Neuronal stem cell (in vitro differentiated cells): ENCODE results near the gene NOC4L.
A peak's percentile ranks its signal among the peaks of the same experiment; 100 is the strongest.

Experiments used
- DNase-seq: peaks from one replicate; pipeline ENCODE4 v3.0.0-alpha.2; 2013; ENCODE audit warnings: low spot score
- H2AFZ ChIP-seq: one replicate; pipeline ENCODE4 v1.6.1; 2013; ENCODE audit warnings: mild to moderate bottlenecking, low read length, inconsistent platforms
- H2AK5ac ChIP-seq: 2 replicates; pipeline ENCODE4 v1.6.1; 2013; ENCODE audit warnings: low read depth, mild to moderate bottlenecking, inconsistent platforms, low read length, moderate library complexity, mixed read lengths
- H2BK120ac ChIP-seq: 2 replicates; pipeline ENCODE4 v1.6.1; 2013; ENCODE audit warnings: low read depth, mild to moderate bottlenecking, inconsistent platforms, low read length, moderate library complexity, mixed read lengths
- H2BK12ac ChIP-seq: one replicate; pipeline ENCODE4 v1.6.1; 2013; ENCODE audit warnings: low read length, inconsistent platforms
- H2BK15ac ChIP-seq: 2 replicates; pipeline ENCODE4 v1.6.1; 2013; ENCODE audit warnings: mild to moderate bottlenecking, low read length, inconsistent platforms, mixed read lengths
- H2BK5ac ChIP-seq: one replicate; pipeline ENCODE4 v1.6.1; 2013; ENCODE audit warnings: inconsistent platforms, mild to moderate bottlenecking, low read length, moderate library complexity
- H3K14ac ChIP-seq: one replicate; pipeline ENCODE4 v1.6.1; 2013; ENCODE audit warnings: low read length, inconsistent platforms
- H3K18ac ChIP-seq: 2 replicates; pipeline ENCODE4 v1.6.1; 2013; ENCODE audit warnings: low read length, inconsistent platforms
- H3K23ac ChIP-seq: 2 replicates; pipeline ENCODE4 v1.6.1; 2013; ENCODE audit warnings: low read depth, mild to moderate bottlenecking, mixed read lengths, low read length, inconsistent platforms; ENCODE audit not compliant: poor library complexity
- H3K27ac ChIP-seq: replicated peaks from 3 replicates; pipeline ENCODE4 v1.5.1; 2013; ENCODE audit warnings: low read length, inconsistent platforms
- H3K27me3 ChIP-seq, 3 experiments: 2 replicates each; pipeline ENCODE4 v1.6.1; 2013; ENCODE audit warnings: low read length in 3 of 3, mild to moderate bottlenecking in 2 of 3, inconsistent platforms in 1 of 3, low read depth in 1 of 3, mixed read lengths in 1 of 3, moderate library complexity in 1 of 3; ENCODE audit not compliant: control insufficient read depth in 3 of 3, insufficient read depth in 3 of 3
- H3K36me3 ChIP-seq, 2 donors: replicated peaks in 1 of 2; 2 replicates each; pipeline ENCODE4 v1.6.1; 2013; ENCODE audit warnings: low read length in 2 of 2; ENCODE audit not compliant: control insufficient read depth in 2 of 2, insufficient read depth in 2 of 2
- H3K4ac ChIP-seq: 2 replicates; pipeline ENCODE4 v1.6.1; 2013; ENCODE audit warnings: inconsistent platforms, mild to moderate bottlenecking, low read length, moderate library complexity
- H3K4me1 ChIP-seq, 2 donors: 1 replicate in 1 of 2; 2 replicates in 1 of 2; pipeline ENCODE4 v1.6.1; 2013; ENCODE audit warnings: low read length in 2 of 2, low read depth in 1 of 2; ENCODE audit not compliant: control insufficient read depth in 2 of 2, insufficient read depth in 1 of 2
- H3K4me2 ChIP-seq: one replicate; pipeline ENCODE4 v1.6.1; 2013; ENCODE audit warnings: mild to moderate bottlenecking, low read length, inconsistent platforms; ENCODE audit not compliant: insufficient read depth, poor library complexity, severe bottlenecking
- H3K4me3 ChIP-seq, 2 donors: 2 replicates each; pipeline ENCODE4 v1.5.1; 2013; ENCODE audit warnings: low read length in 2 of 2, mild to moderate bottlenecking in 2 of 2, inconsistent platforms in 1 of 2, moderate library complexity in 1 of 2
- H3K79me1 ChIP-seq: one replicate; pipeline ENCODE4 v1.6.1; 2013; ENCODE audit warnings: low read depth, mild to moderate bottlenecking, inconsistent platforms, low read length, moderate library complexity
- H3K9ac ChIP-seq: one replicate; pipeline ENCODE4 v1.6.1; 2013; ENCODE audit warnings: mild to moderate bottlenecking, low read depth, low read length, inconsistent platforms; ENCODE audit not compliant: poor library complexity
- H3K9me3 ChIP-seq, 2 donors: replicated peaks in 1 of 2; 2 replicates each; pipeline versions ENCODE3 to v1.6.1; 2013; ENCODE audit warnings: low read length in 2 of 2, mild to moderate bottlenecking in 2 of 2, inconsistent platforms in 1 of 2, low read depth in 1 of 2, mixed read lengths in 1 of 2, moderate library complexity in 1 of 2; ENCODE audit not compliant: control insufficient read depth in 2 of 2, insufficient read depth in 1 of 2
- H4K8ac ChIP-seq: one replicate; pipeline ENCODE4 v1.6.1; 2013; ENCODE audit warnings: low read depth, mild to moderate bottlenecking, inconsistent platforms, low read length, moderate library complexity
- H4K91ac ChIP-seq: one replicate; pipeline ENCODE4 v1.6.1; 2013; ENCODE audit warnings: low read length, low read depth, mild to moderate bottlenecking, inconsistent platforms; ENCODE audit not compliant: poor library complexity
- WGBS, 2 donors: extraction: QIAGEN DNeasy Blood & Tissue Kit; methylation state at CpG; one replicate each; pipeline ENCODE4 v1.1.7; 2013; ENCODE audit warnings: missing lambda C conversion rate in 2 of 2, mixed read lengths in 1 of 2; ENCODE audit not compliant: insufficient read length in 2 of 2, insufficient replicate concordance in 1 of 2; ENCODE audit errors: extremely low coverage in 2 of 2; 5-methylcytosine and 5-hydroxymethylcytosine counted together

The NOC4L gene

DNA sequence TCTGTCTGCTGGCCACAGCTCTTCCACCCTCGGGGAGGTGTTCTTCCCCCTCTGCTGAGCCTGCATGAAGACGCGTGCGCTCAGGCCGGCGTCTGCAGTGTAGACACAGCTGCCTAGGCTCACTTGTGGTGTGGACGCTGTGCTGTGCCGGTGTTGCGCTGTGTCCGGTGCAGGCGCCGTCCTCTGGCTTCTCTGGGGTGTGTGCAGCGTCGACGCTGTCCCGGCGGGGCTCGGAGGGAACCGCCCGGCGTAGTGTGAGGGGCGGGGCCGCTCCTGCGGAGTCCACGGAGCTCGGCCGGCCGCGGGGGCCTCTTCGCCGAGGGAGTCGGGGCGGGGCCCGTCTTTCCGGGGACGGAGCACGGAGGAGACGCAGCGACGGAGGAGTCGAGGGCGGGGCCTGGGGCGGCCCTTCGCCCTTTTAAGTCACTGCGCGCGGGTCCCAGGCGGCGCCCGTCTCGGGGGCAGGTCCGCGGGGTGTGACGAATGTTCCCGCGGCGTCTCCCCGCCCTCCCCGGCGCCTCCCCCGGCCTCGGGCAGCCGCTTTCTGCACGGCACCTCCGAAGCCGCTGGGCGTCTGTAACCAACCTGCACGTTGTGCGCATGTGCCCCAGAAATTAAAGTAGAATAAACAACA is 45.2 kb downstream of the NOC4L start:
- peak overlapping the region; percentile 90 for H2BK12ac ChIP-seq
- H2BK120ac ChIP-seq: peak overlapping the region; percentile 61
- peak overlapping the region; percentile 96 for H2BK15ac ChIP-seq
- peaks cover 11% of the 10 kb centered on the region in 2 donors for H3K9me3 ChIP-seq
- DNase-seq: peak; percentile 73
- H3K4me1 ChIP-seq: peaks cover 6 to 9% of the 10 kb centered on the region in 2 donors
- peak overlapping the region; percentile 89 for H2AFZ ChIP-seq
- peaks cover 0 to 78% (median 18%) of the 10 kb centered on the region in 3 experiments for H3K27me3 ChIP-seq
- peak overlapping the region; percentile 99 for H3K18ac ChIP-seq
- peak overlapping the region; percentile 56 for H3K27ac ChIP-seq
- H2BK5ac ChIP-seq: peak overlapping the region; percentile 75
- no peak overlapping the region for H3K4ac ChIP-seq
- H3K14ac ChIP-seq: peak overlapping the region; percentile 99
- peak overlapping the region; percentile 44 to 81 for H3K4me3 ChIP-seq
- no peaks in the 10 kb centered on the region for H3K36me3 ChIP-seq
- peaks cover 2% of the 10 kb centered on the region for H3K79me1 ChIP-seq
- H4K91ac ChIP-seq: no peak overlapping the region
- H3K23ac ChIP-seq: peak overlapping the region; percentile 93
- peak overlapping the region; percentile 95 for H3K9ac ChIP-seq
- H2AK5ac ChIP-seq: peak overlapping the region; percentile 96
- H3K4me2 ChIP-seq: peak overlapping the region; percentile 97
- no CpG with 5 or more reads among the region's 69 CpGs for WGBS, 2 donors
- peak overlapping the region; percentile 65 for H4K8ac ChIP-seq

- DNase-seq: no peak
- Histone ChIP-seq H3K9me3 (peaks cover 11% of the 10 kb centered on the region in 2 donors), H3K14ac (peak overlapping the region; percentile 78), H3K36me3 (no peaks in the 10 kb centered on the region), H3K4me1 (peaks cover 6 to 9% of the 10 kb centered on the region in 2 donors), H2BK120ac (no peak overlapping the region), H3K23ac (no peak overlapping the region), H3K4me3 (peak overlapping the region; percentile 44 to 81), H3K4ac (no peak overlapping the region), H4K8ac (no peak overlapping the region), H3K9ac (peak overlapping the region; percentile 78), H3K27me3 (peaks cover 0 to 76% (median 18%) of the 10 kb centered on the region in 3 experiments), H3K79me1 (peaks cover 2% of the 10 kb centered on the region), H3K27ac (no peak overlapping the region), H2BK12ac (peak overlapping the region; percentile 16), H2BK5ac (peak overlapping the region; percentile 2), H4K91ac (no peak overlapping the region), H2AK5ac (peak overlapping the region; percentile 36), H2AFZ (peak overlapping the region; percentile 89), H2BK15ac (peak overlapping the region; percentile 68), H3K18ac (peak overlapping the region; percentile 84), H3K4me2 (peak overlapping the region; percentile 97)
- WGBS, 2 donors: no CpG with 5 or more reads among the region's 59 CpGs
Observed at GRCh38 chr12:132190012-132190755, 45.9 kb downstream of the NOC4L start.

GRCh38 chr12:132190834-132191500 is 46.7 kb downstream of the NOC4L start:
- Histone ChIP-seq H3K27me3 (peaks cover 0 to 76% (median 18%) of the 10 kb centered on the region in 3 experiments), H3K14ac (peak overlapping the region; percentile 28), H2BK5ac (peak overlapping the region; percentile 2), H3K36me3 (no peaks in the 10 kb centered on the region), H3K4me3 (no peak overlapping the region), H2AK5ac (peak overlapping the region; percentile 87), H3K18ac (peak overlapping the region; percentile 77), H2BK12ac (no peak overlapping the region), H3K79me1 (peaks cover 2% of the 10 kb centered on the region), H3K4me1 (peaks cover 6 to 10% of the 10 kb centered on the region in 2 donors), H3K9me3 (peaks cover 11% of the 10 kb centered on the region in 2 donors), H3K4me2 (no peak overlapping the region), H3K27ac (no peak overlapping the region), H2BK15ac (peak overlapping the region; percentile 68), H3K23ac (peak overlapping the region; percentile 88), H3K9ac (no peak overlapping the region), H2AFZ (no peak overlapping the region), H2BK120ac (no peak overlapping the region), H4K8ac (no peak overlapping the region), H4K91ac (no peak overlapping the region), H3K4ac (no peak overlapping the region)
- DNase-seq: no peak
- no CpG with 5 or more reads among the region's 30 CpGs for WGBS, 2 donors
